GM19239 (cell line): ENCODE results near the gene PRKCE.

Experiments used
- DNase-seq: peaks from one replicate; pipeline ENCODE4 v3.0.0; 2011; ENCODE audit warnings: low spot score; ENCODE audit not compliant: insufficient read length
- FAIRE-seq: peaks from 2 replicates; lab custom pipeline; 2011; peaks lifted over from hg19 to GRCh38; lab: Jason Lieb, UNC

PRKCE gene

GRCh38 chr2:45651415-45652089, at the start of gene PRKCE:
TSS of gene PRKCE (plus strand) at chr2:45651675.
- FAIRE-seq (no peak), DNase-seq (no peak)

GRCh38 chr2:45602624-45603023, 48.9 kb upstream of the PRKCE start:
- no peak for FAIRE-seq
- DNase-seq = no peak

DNA sequence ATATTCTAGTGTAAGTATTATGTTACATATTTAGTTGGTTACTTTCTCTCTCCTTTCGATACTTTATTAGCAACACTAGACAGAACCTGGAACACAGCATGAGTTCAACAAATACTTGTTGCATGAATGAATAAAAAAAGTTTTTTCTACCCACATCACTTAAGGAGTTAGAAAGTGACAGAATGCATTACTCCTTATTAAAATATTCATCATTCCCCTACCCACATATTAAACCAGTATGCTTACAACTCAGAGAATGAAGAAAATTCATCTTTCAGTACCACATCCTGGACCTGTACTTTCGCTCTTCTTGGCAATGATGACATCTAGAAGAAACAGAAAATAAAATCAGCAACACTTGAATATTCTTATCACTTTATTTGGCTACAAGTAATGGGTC, 46.4 kb upstream of the PRKCE start:
- FAIRE-seq (no peak), DNase-seq (no peak)

- DNase-seq (no peak), FAIRE-seq (no peak)
Observed at GRCh38 chr2:45606796-45607195, 44.7 kb upstream of the PRKCE start.

- DNase-seq (no peak), FAIRE-seq (no peak)
Observed at GRCh38 chr2:45607701-45608100, 43.8 kb upstream of the PRKCE start.

DNA sequence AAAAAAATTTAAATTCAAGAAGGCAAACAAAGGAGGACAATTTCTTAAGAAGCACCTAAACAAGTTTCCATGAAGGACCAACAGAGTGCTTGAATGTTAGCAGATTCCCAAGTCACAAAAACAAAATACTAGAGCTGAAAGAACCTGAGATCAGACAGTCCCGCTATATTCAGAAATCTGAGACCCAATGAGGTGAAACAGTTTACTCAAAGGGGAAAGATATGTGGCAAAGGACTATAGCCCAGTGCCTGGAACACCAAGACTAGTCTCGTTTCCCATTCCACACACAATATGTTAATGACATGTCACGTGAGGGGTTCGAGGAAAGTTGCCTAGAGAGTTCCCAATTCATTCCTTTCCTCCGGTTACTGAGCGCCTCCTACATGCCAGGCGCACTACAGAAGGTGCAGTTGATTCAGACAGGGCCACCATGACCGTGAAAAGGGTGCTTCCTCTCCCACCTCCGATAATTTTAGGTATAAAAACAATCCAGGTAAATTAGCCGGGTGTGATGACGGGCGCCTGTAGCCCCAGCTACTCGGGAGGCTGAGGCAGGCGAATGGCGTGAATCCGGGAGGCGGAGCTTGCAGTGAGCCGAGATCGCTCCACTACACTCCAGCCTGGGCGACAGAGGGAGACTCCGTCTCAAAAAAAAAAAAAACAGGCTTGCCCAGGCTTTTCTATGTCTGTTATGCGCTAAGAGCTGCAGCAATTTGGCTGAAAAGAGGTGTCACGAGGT, 41.0 kb upstream of the PRKCE start:
- DNase-seq = no peak
- peak; percentile 82 for FAIRE-seq

GRCh38 chr2:45611020-45611859, 40.2 kb upstream of the PRKCE start, which contains the start of gene SRBD1:
TSS of gene SRBD1 (minus strand) at chr2:45611267. CDS start at chr2:45605441, 5,826 bp downstream.
- FAIRE-seq (peak; percentile 97), DNase-seq (peak; percentile 78)

GRCh38 chr2:45612285-45612684, 39.2 kb upstream of the PRKCE start:
- FAIRE-seq (peak; percentile 63), DNase-seq (no peak)

DNA sequence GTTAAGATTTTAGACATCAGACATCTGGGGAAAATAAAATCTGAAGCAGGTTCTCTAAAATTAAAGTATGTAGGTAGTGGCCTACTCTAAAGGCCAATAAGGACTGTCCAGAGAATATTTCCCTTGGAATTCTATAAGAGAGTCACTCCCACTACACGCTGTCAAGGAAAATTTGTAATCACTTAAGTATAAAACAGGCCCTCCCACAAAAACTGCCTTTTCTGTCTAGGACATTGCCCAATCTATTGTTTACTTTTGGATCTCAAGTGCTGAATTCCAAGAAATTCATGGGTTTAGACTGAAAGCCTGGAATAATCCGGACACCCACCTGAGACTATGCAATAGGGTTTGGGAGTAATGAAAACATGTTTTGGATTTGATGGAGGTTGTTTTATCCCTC, 38.7 kb upstream of the PRKCE start:
- DNase-seq (no peak), FAIRE-seq (no peak)

- DNase-seq = no peak
- no peak for FAIRE-seq
Observed at GRCh38 chr2:45614330-45614729, 37.1 kb upstream of the PRKCE start.

DNA sequence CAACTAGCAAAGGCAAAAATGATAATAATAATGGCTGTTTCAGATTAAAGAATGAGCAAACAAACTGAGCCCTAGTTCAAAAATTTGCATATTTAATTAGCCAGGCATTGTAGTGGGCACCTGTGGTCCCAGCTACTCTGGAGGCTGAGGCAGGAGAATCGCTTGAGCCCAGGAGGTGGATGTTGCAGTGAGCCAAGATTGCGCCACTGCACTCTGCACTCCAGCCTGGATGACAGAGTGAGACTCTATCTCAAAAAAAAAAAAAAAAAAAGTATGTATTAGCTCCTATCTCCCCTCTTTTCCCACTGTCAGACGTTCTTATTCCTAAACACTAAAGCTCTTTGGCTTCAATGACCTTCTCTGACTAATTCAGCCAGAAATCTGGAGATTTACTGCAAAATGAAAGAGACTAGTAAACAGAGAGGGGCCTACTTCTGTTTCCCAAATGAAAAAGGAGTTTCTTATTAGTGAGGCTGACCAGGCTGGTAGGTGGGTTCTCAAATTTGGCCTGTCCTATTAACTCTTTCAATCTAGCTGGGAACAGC, 36.5 kb upstream of the PRKCE start:
- DNase-seq (no peak), FAIRE-seq (no peak)

- FAIRE-seq (no peak), DNase-seq (no peak)
Observed at GRCh38 chr2:45616658-45617411, 34.6 kb upstream of the PRKCE start.

- DNase-seq (no peak), FAIRE-seq (no peak)
Observed at GRCh38 chr2:45617496-45617895, 34.0 kb upstream of the PRKCE start.

DNA sequence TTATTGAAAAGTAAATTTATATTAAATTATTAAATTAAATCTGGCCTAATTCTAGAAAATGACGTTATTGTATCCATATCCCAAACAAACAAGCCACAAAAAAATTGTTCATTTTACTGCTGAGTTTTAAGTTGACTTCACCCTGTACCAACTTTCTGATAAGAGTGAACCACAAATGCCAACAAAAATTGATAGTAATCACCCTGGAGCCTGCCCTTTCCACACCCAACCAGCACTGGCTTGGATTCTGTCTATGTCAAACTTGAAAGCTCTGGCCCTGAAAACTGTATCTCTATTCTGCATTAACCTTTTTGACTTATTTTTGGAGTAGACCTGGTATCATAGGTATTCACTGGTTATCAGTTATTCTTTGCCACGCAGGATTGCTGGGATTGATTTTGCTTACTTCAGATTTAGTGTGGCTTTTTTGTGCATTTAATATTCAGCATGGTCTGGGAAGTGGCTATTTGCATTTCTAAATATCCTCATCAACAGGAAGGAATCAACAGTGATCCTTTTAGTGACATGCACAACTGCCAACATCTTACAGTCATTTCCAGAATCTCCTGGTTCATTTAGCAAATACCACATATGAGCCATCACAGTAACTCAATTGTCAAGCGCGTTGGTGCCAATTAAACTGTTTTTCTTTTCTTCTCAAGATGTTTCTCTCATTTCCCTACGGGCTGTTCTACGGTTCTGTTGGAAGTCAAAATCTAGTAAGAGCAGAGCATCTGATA, 29.0 kb upstream of the PRKCE start:
- FAIRE-seq = no peak
- DNase-seq = no peak

GRCh38 chr2:45623098-45623497, 28.4 kb upstream of the PRKCE start:
- FAIRE-seq = no peak
- no peak for DNase-seq

DNA sequence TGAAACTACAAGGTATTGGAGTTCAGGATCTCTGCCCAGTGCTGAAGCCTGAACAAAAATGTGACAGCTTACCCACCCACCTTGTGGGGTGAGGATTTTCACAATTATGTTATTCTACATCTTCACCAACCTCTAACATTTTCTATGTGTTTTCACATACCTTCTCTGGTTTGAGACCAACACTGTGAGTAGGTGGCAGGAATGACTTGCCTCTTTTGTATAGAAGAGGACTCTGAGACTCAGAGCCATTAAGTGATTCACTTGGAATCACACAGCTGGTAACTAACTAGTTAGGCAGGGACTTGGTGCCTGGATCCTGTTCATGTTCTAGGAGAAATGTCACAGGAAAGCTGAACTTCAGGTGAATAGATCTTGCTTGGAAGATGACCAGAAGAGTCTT, 25.7 kb upstream of the PRKCE start:
- FAIRE-seq (no peak), DNase-seq (no peak)

DNA sequence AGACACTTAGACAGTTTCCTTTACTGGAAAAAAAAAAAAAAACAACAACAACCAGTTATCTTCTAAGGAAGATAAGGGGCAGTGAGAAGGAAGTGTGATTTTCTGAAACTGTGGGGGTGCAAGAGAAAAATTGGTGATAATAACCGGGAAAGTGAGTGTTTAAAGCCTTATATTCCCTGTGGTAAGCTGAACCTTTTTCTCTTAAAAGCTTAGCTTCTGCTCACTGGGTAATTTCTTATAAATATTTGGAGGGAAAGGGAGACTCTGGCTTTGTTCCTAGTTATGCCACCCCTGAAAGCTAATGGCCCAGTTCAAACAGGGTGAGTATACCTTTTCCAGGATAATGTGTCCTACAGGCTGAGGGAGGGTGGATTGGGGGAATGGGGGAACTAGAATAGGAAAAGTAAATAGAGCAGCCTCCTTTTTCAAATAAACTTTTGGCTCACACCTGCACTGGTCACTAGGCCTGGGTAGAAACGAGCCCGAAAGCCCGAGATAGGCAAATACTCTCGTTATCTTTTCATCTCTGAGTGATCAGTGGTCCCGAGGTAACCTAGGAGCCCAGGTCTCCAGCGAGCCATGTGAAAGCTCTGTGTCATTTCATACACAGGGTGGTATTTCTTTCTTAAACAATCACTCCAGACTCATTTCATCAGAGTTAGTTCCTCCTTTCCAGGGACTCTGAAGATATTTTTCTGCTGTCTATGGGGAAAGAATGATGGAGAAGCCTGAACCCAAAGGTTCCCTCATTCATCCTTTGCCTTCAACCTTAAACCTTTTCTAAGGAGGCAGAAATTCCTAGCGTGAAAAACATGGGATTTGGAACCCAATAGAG, 24.9 kb upstream of the PRKCE start:
- FAIRE-seq (no peak), DNase-seq (no peak)

DNA sequence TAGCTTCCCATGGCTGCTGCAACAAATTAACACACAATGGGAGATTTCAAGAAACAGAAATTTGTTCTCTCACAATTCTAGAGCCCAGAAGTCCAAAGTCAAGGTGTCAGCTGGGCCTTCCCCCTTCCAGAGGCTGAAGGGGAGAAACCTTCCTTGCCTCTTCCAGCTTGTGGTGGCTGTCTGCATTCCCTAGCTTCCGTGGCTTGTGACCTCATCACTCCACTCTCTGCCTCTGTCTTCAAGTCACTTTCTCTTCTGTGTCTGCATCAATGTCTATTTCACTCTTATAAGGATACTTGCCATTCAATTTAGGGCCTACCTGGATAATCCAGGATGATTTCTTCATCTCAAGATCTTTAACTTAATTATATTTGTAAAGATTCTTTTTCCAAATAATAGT, 23.6 kb upstream of the PRKCE start:
- no peak for FAIRE-seq
- DNase-seq = no peak
